PC-9 (cell line): Measurements from ENCODE around the gene MAP2K2. TPM values are rescaled to one million over a fixed set of nuclear protein-coding genes. Genes with fewer than 3 reads are reported as not detected.

ENCODE experiments used
- BruUV-seq: library from RNA; stranded (reverse); fragments of 400-500 nt; replicated peaks from 2 replicates; lab custom pipeline; 2021; lab: Mats Ljungman, UMichigan
- CTCF ChIA-PET: fragments of 300-600 bp; sonication (Branson Sonifier 250); formaldehyde crosslinking; loops from one replicate; lab custom pipeline; 2022; ENCODE audit warnings: antibody characterized with exemption; lab: Charles Lee
- POLR2A ChIA-PET: fragments of 300-600 bp; sonication (Branson Sonifier 250); formaldehyde crosslinking; loops from one replicate; lab custom pipeline; 2022; ENCODE audit warnings: antibody characterized with exemption; ENCODE audit not compliant: unreplicated experiment; lab: Charles Lee
- DNase-seq, 2 experiments: peaks; one replicate each; pipeline versions ENCODE4 v3.0.0 to v3.0.0-alpha.2; 2015 to 2022; ENCODE audit warnings: mixed read lengths in 1 of 2
- H2AFZ ChIP-seq: fragments of 200-600 bp; sonication (generic); 2 replicates; pipeline ENCODE4 v1.8.1; 2017; ENCODE audit warnings: antibody characterized with exemption
- H3F3A ChIP-seq: fragments of 200-600 bp; sonication (generic); 2 replicates; pipeline ENCODE4 v1.8.1; 2017; ENCODE audit warnings: antibody characterized with exemption, mild to moderate bottlenecking, low read depth; ENCODE audit not compliant: insufficient read depth
- H3K27ac ChIP-seq: fragments of 200-600 bp; sonication (generic); 2 replicates; pipeline ENCODE4 v1.6.1; 2016; ENCODE audit warnings: mixed run types
- H3K27me3 ChIP-seq: fragments of 200-600 bp; sonication (generic); 2 replicates; pipeline ENCODE4 v1.6.1; 2016; ENCODE audit warnings: low read depth, mixed run types; ENCODE audit not compliant: insufficient read depth
- H3K36me3 ChIP-seq: fragments of 200-600 bp; sonication (generic); 2 replicates; pipeline ENCODE4 v1.6.1; 2016; ENCODE audit warnings: low read depth, mixed run types
- H3K4me1 ChIP-seq: fragments of 200-600 bp; sonication (generic); replicated peaks from 2 replicates; pipeline ENCODE4 v1.6.1; 2016; ENCODE audit warnings: mixed run types; ENCODE audit not compliant: insufficient read depth
- H3K4me2 ChIP-seq: fragments of 200-600 bp; sonication (generic); 2 replicates; pipeline ENCODE4 v1.6.1; 2017; ENCODE audit warnings: mixed run types
- H3K4me3 ChIP-seq: fragments of 200-600 bp; sonication (generic); 2 replicates; pipeline ENCODE4 v1.6.1; 2016; ENCODE audit warnings: mixed run types
- H3K79me2 ChIP-seq: fragments of 200-600 bp; sonication (generic); 2 replicates; pipeline ENCODE4 v1.6.1; 2017; ENCODE audit warnings: low read depth, mixed run types
- H3K9me2 ChIP-seq: fragments of 200-600 bp; sonication (generic); 2 replicates; pipeline ENCODE4 v1.8.1; 2017; ENCODE audit warnings: mild to moderate bottlenecking; ENCODE audit not compliant: insufficient read depth
- H3K9me3 ChIP-seq: fragments of 200-600 bp; sonication (generic); 2 replicates; pipeline ENCODE4 v1.8.1; 2016; ENCODE audit warnings: low read depth; ENCODE audit not compliant: insufficient read depth
- H4K20me1 ChIP-seq: fragments of 200-600 bp; sonication (generic); 2 replicates; pipeline ENCODE4 v1.8.1; 2017; ENCODE audit not compliant: insufficient read depth
- EZH2 ChIP-seq: fragments of 200-600 bp; sonication (generic); IDR thresholded peaks from 2 replicates; pipeline ENCODE4 v1.8.0; 2017; ENCODE audit warnings: antibody characterized with exemption, low read depth
- intact Hi-C: fragments of 100-400 bp; cut with micrococcal nuclease; formaldehyde crosslinking; loops from one replicate; pipeline ENCODE4 v1.10.0; 2022; ENCODE audit not compliant: unreplicated experiment
- total RNA-seq: library from RNA; stranded (reverse); gene quantifications from 2 replicates; pipeline ENCODE4 v1.2.3, GENCODE V29; 2021
- TF ChIP-seq, protein P1 (sequence below): fragments of 200-600 bp; sonication (generic); conservative IDR thresholded peaks from 2 replicates; pipeline ENCODE4 v1.6.1; 2017; ENCODE audit warnings: mixed run types, antibody characterized with exemption, mild to moderate bottlenecking, moderate library complexity

MAP2K2 gene
- total RNA-seq, 1 experiment from 2014 or later, result 160 TPM

DNA sequence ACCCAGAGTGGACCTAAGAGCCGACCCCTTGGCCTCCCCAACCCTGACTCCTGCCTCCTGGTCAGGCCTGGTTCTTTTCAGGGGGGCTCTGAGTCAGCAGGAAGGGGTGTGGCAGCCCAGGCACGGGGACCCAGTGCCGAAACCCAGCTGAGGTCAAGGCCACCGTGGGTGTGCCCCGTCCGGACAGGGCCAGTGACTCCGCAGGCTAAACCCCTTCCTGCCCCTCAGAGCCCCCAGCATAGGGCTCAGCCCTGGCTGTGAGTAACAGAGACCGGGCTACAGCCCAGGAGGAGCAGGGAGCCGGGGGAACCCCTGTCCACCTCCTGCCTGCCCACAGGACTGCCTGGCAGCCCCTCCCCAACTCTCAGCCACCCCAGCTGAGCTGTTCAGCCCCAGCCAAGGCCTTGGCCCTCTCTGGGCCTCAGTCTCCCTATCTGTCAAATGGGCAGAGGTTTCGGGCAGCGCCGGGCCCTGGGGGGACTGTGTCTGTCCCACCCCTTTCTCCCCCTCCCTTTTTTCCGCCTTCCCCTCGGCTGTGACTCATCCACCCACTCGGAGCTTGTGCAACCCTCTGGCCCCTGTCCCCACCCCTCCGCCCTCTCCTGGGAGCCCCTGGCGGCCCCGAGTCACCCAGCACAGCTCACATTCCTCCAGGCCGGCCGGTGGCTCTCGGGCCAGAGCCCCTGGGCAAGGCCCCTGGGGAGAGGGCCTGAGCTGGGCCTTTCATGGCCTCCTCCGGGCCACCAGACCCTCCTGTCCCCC lies 65.8 kb downstream of the MAP2K2 start:
- H3K4me3 ChIP-seq, result peak overlapping the region; percentile 47; the same call in 1 of the 2 replicates
- ChIA-PET POLR2A (interaction anchor here (0.5 to 0.6 kb wide), 2 partner anchors 21 to 209 kb away, joined by 6 to 14 read pairs; no protein-coding TSS in a partner anchor), CTCF (interaction anchor here (1.0 kb wide), 1 partner anchor 72 kb away, joined by 4 read pairs; no protein-coding TSS in a partner anchor)
- peak overlapping the region; percentile 91 for H3K4me2 ChIP-seq
- DNase-seq, result peak; percentile 76 to 85
- peaks cover 51% of the 10 kb centered on the region for H4K20me1 ChIP-seq
- H3K36me3 ChIP-seq, result no peaks in the 10 kb centered on the region
- no peaks in the 10 kb centered on the region for H3K27me3 ChIP-seq
- peak overlapping the region; percentile 96 for H3K27ac ChIP-seq
- H2AFZ ChIP-seq, result no peak overlapping the region
- no peaks in the 10 kb centered on the region for H3K9me3 ChIP-seq
- H3K79me2 ChIP-seq, result peaks cover 91% of the 10 kb centered on the region
- peaks cover 55% of the 10 kb centered on the region for H3F3A ChIP-seq
- intact Hi-C loops, result no loop called here
- no peaks in the 10 kb centered on the region for H3K9me2 ChIP-seq
- peaks cover 63% of the 10 kb centered on the region for H3K4me1 ChIP-seq
- no TSS peak for BruUV-seq
- TF ChIP-seq, protein P1, sequence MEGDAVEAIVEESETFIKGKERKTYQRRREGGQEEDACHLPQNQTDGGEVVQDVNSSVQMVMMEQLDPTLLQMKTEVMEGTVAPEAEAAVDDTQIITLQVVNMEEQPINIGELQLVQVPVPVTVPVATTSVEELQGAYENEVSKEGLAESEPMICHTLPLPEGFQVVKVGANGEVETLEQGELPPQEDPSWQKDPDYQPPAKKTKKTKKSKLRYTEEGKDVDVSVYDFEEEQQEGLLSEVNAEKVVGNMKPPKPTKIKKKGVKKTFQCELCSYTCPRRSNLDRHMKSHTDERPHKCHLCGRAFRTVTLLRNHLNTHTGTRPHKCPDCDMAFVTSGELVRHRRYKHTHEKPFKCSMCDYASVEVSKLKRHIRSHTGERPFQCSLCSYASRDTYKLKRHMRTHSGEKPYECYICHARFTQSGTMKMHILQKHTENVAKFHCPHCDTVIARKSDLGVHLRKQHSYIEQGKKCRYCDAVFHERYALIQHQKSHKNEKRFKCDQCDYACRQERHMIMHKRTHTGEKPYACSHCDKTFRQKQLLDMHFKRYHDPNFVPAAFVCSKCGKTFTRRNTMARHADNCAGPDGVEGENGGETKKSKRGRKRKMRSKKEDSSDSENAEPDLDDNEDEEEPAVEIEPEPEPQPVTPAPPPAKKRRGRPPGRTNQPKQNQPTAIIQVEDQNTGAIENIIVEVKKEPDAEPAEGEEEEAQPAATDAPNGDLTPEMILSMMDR, result no peak; the same call in 1 of the 2 replicates
- TF ChIP-seq EZH2, result no peak

DNA sequence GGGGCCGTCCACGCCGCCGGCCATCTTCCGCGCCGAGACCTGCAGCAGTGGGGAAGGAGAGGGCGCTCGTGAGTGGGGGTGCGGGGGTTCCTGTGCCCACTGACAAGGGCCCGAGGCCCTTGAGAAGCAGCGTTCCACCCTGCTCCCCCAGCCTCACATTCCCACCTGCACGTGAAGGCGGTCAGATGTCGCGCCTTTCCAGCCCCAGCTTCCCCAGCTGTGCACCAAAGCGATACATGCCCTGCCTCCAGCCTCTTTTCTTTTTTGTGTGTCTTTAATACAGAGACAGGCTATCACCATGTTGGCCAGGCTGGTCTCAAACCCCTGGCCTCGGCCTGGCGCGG lies 68.7 kb downstream of the MAP2K2 start:
- Histone ChIP-seq H3K79me2 (peaks cover 82% of the 10 kb centered on the region), H3K36me3 (peaks cover 5% of the 10 kb centered on the region; the same call in 1 of the 2 replicates), H3K4me3 (no peak overlapping the region), H3K4me2 (no peak overlapping the region), H3K9me2 (no peaks in the 10 kb centered on the region), H4K20me1 (peaks cover 36% of the 10 kb centered on the region), H3K27me3 (no peaks in the 10 kb centered on the region), H3K4me1 (peaks cover 52% of the 10 kb centered on the region), H3K27ac (no peak overlapping the region), H3F3A (peaks cover 54% of the 10 kb centered on the region), H3K9me3 (no peaks in the 10 kb centered on the region), H2AFZ (no peak overlapping the region)
- no peak for DNase-seq
- POLR2A ChIA-PET, result no interaction called here
- CTCF ChIA-PET, result no interaction called here
- intact Hi-C loops, result no loop called here
- TF ChIP-seq, protein P1, result no peak
- TF ChIP-seq EZH2, result no peak
- no TSS peak for BruUV-seq

DNA sequence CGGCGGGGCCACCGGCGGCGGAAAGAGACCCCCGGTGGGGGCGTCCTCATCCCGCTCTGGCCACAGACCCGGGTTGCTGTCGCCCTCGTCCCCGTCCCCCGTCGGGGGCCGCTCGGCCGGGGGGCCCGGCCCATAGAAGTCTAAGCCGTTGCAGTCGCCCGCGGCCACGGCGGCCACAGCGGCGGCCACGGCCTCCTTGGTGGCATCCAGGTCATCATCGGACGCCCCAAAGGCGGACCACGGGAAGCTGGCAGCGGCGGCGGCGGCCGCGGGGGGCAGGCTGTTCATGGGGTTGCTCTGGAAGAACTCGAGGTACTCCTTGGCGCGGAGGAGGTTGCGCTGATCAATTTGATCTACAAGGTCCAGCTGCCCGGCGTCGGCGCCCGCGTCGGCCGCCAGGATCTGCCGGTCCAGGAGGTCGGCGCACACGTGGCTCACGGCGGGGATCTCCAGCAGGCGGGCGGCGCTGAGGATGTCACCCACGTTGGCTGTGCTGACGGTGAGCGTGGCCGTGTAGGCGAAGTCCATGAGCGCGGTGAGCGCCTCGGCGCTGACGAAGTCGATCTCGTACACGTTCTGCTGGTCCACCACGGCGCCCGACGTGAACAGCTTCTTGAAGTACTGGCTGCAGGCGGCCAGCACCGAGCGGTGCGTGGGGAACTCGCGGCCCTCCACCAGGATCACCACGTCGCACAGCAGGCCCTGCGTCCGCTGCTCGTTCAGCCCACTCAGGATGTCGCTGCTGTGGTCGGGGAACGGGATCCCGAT lies 69.3 kb downstream of the MAP2K2 start:
- Histone ChIP-seq H3K9me3 (no peaks in the 10 kb centered on the region), H4K20me1 (peaks cover 34% of the 10 kb centered on the region), H3F3A (peaks cover 54% of the 10 kb centered on the region), H2AFZ (no peak overlapping the region), H3K36me3 (peaks cover 5% of the 10 kb centered on the region; the same call in 1 of the 2 replicates), H3K4me3 (no peak overlapping the region), H3K9me2 (no peaks in the 10 kb centered on the region), H3K4me2 (no peak overlapping the region), H3K79me2 (peaks cover 82% of the 10 kb centered on the region), H3K27ac (no peak overlapping the region), H3K27me3 (no peaks in the 10 kb centered on the region), H3K4me1 (peaks cover 46% of the 10 kb centered on the region)
- ChIA-PET CTCF (no interaction called here), POLR2A (no interaction called here)
- intact Hi-C loops, result no loop called here
- TF ChIP-seq, protein P1, result no peak
- TF ChIP-seq EZH2, result no peak
- BruUV-seq, result no TSS peak
- DNase-seq, result no peak
